H9 (cell line): ENCODE data around the gene HAT1. TPM values are rescaled to one million over a fixed set of nuclear protein-coding genes. Genes with fewer than 3 reads are reported as not detected.

Source experiments
- DNase-seq: peaks from one replicate; pipeline ENCODE4 v3.0.0-alpha.2; 2017
- H2AFZ ChIP-seq: one replicate; pipeline ENCODE4 v1.6.1; 2013; ENCODE audit warnings: mild to moderate bottlenecking, low read length, control low read depth, moderate library complexity
- H2AK5ac ChIP-seq: 2 replicates; pipeline ENCODE4 v1.6.1; 2013; ENCODE audit warnings: low read length, control low read depth, mixed read lengths; ENCODE audit not compliant: insufficient read length
- H2BK120ac ChIP-seq: one replicate; pipeline ENCODE4 v1.6.1; 2013; ENCODE audit warnings: low read depth, mild to moderate bottlenecking, low read length, control low read depth, inconsistent platforms; ENCODE audit not compliant: poor library complexity, severe bottlenecking
- H2BK12ac ChIP-seq: 2 replicates; pipeline ENCODE4 v1.6.1; 2013; ENCODE audit warnings: low read length, control low read depth, mixed read lengths, low read depth; ENCODE audit not compliant: insufficient read length
- H2BK15ac ChIP-seq: 2 replicates; pipeline ENCODE4 v1.6.1; 2013; ENCODE audit warnings: low read depth, low read length, control low read depth
- H2BK20ac ChIP-seq: one replicate; pipeline ENCODE4 v1.6.1; 2013; ENCODE audit warnings: low read depth, mild to moderate bottlenecking, low read length, control low read depth, inconsistent platforms; ENCODE audit not compliant: poor library complexity, severe bottlenecking
- H2BK5ac ChIP-seq: 2 replicates; pipeline ENCODE4 v1.6.1; 2013; ENCODE audit warnings: low read length, control low read depth, mixed read lengths; ENCODE audit not compliant: insufficient read length
- H3K14ac ChIP-seq: 2 replicates; pipeline ENCODE4 v1.6.1; 2013; ENCODE audit warnings: low read length, control low read depth; ENCODE audit not compliant: insufficient read depth
- H3K18ac ChIP-seq: 2 replicates; pipeline ENCODE4 v1.6.1; 2013; ENCODE audit warnings: low read depth, mild to moderate bottlenecking, mixed read lengths, low read length, control low read depth; ENCODE audit not compliant: insufficient read length
- H3K23ac ChIP-seq: 2 replicates; pipeline ENCODE4 v1.6.1; 2013; ENCODE audit warnings: low read length, control low read depth, mixed read lengths, low read depth; ENCODE audit not compliant: insufficient read length
- H3K23me2 ChIP-seq: 2 replicates; pipeline ENCODE4 v1.6.1; 2013; ENCODE audit warnings: low read depth, mild to moderate bottlenecking, mixed read lengths, low read length, control low read depth; ENCODE audit not compliant: insufficient read length, poor library complexity, severe bottlenecking
- H3K27ac ChIP-seq: 2 replicates; pipeline ENCODE4 v1.5.1; 2013; ENCODE audit warnings: low read length, control low read depth, mixed read lengths, low read depth; ENCODE audit not compliant: insufficient read length
- H3K27me3 ChIP-seq: 2 replicates; pipeline ENCODE4 v1.6.1; 2013; ENCODE audit warnings: low read length, control low read depth, inconsistent platforms; ENCODE audit not compliant: insufficient read depth
- H3K4ac ChIP-seq: 2 replicates; pipeline ENCODE4 v1.6.1; 2013; ENCODE audit warnings: low read depth, mild to moderate bottlenecking, control low read depth, inconsistent platforms, low read length, moderate library complexity
- H3K4me1 ChIP-seq: 2 replicates; pipeline ENCODE4 v1.6.1; 2013; ENCODE audit warnings: low read length, control low read depth, inconsistent platforms; ENCODE audit not compliant: insufficient read depth
- H3K4me2 ChIP-seq: 2 replicates; pipeline ENCODE4 v1.6.1; 2013; ENCODE audit warnings: low read length, control low read depth, mixed read lengths; ENCODE audit not compliant: insufficient read length, insufficient read depth
- H3K56ac ChIP-seq: 2 replicates; pipeline ENCODE4 v1.6.1; 2013; ENCODE audit warnings: low read depth, mild to moderate bottlenecking, mixed read lengths, low read length, control low read depth; ENCODE audit not compliant: insufficient read length
- H3K79me1 ChIP-seq: 2 replicates; pipeline ENCODE4 v1.6.1; 2013; ENCODE audit warnings: low read depth, mild to moderate bottlenecking, moderate library complexity, low read length, control low read depth, inconsistent platforms; ENCODE audit not compliant: insufficient read depth, poor library complexity, severe bottlenecking
- H3K79me2 ChIP-seq: 2 replicates; pipeline ENCODE4 v1.6.1; 2013; ENCODE audit warnings: low read length, control low read depth, inconsistent platforms; ENCODE audit not compliant: insufficient read depth
- H3K9ac ChIP-seq: 2 replicates; pipeline ENCODE4 v1.6.1; 2013; ENCODE audit warnings: low read length, control low read depth, mixed read lengths; ENCODE audit not compliant: insufficient read length; ENCODE audit errors: extremely low read depth
- H3K9me3 ChIP-seq: one replicate; pipeline ENCODE4 v1.6.1; 2013; ENCODE audit warnings: low read depth, low read length, inconsistent platforms; ENCODE audit not compliant: control insufficient read depth
- H3T11ph ChIP-seq: one replicate; pipeline ENCODE4 v1.6.1; 2013; ENCODE audit warnings: mild to moderate bottlenecking, low read length, control low read depth, inconsistent platforms
- H4K20me1 ChIP-seq: one replicate; pipeline ENCODE4 v1.6.1; 2013; ENCODE audit not compliant: control insufficient read depth, insufficient read length, insufficient read depth
- H4K5ac ChIP-seq: 2 replicates; pipeline ENCODE4 v1.6.1; 2013; ENCODE audit warnings: low read depth, mild to moderate bottlenecking, mixed read lengths, low read length, control low read depth; ENCODE audit not compliant: insufficient read length
- H4K8ac ChIP-seq: replicated peaks from 2 replicates; pipeline ENCODE4 v1.6.1; 2013; ENCODE audit warnings: low read length, control low read depth, mixed read lengths, low read depth; ENCODE audit not compliant: insufficient read length
- H4K91ac ChIP-seq: 2 replicates; pipeline ENCODE4 v1.6.1; 2013; ENCODE audit warnings: low read depth, mild to moderate bottlenecking, moderate library complexity, mixed read lengths, low read length, control low read depth; ENCODE audit not compliant: insufficient read length
- H3K27ac Mint-ChIP-seq, 3 experiments: 2 replicates in 2 of 3; 3 replicates in 1 of 3; pipeline ENCODE4 v1.8.0; 2020 to 2021; ENCODE audit warnings: mixed read lengths in 3 of 3, mild to moderate bottlenecking in 1 of 3, moderate library complexity in 1 of 3
- H3K27me3 Mint-ChIP-seq: 2 replicates; pipeline ENCODE4 v1.8.0; 2021; ENCODE audit warnings: low read depth, mild to moderate bottlenecking, moderate library complexity, mixed read lengths
- H3K36me3 Mint-ChIP-seq, 3 experiments: 2 replicates in 2 of 3; 3 replicates in 1 of 3; pipeline ENCODE4 v1.8.0; 2020 to 2021; ENCODE audit warnings: low read depth in 3 of 3, mixed read lengths in 3 of 3; ENCODE audit not compliant: insufficient read depth in 1 of 3
- H3K4me1 Mint-ChIP-seq, 2 experiments: 2 replicates each; pipeline ENCODE4 v1.8.0; 2020; ENCODE audit warnings: mixed read lengths in 2 of 2
- H3K4me3 Mint-ChIP-seq, 2 experiments: 2 replicates in 1 of 2; 3 replicates in 1 of 2; pipeline ENCODE4 v1.8.0; 2020 to 2021; ENCODE audit warnings: mild to moderate bottlenecking in 2 of 2, mixed read lengths in 2 of 2, moderate library complexity in 1 of 2
- H3K9me3 Mint-ChIP-seq, 2 experiments: 2 replicates in 1 of 2; 3 replicates in 1 of 2; pipeline ENCODE4 v1.8.0; 2020; ENCODE audit warnings: mild to moderate bottlenecking in 2 of 2, mixed read lengths in 2 of 2, moderate library complexity in 1 of 2
- CTCF ChIP-seq: fragments of 200-600 bp; sonication (generic); conservative IDR thresholded peaks from 3 replicates; pipeline ENCODE4 v1.8.0; 2021; ENCODE audit warnings: antibody characterized with exemption, mild to moderate bottlenecking
- WGBS: extraction: QIAGEN DNeasy Blood & Tissue Kit; methylation state at CpG from one replicate; pipeline ENCODE4 v1.1.7; 2013; ENCODE audit warnings: missing lambda C conversion rate, low lambda C conversion rate, mixed read lengths; ENCODE audit not compliant: insufficient read length; ENCODE audit errors: extremely low coverage; 5-methylcytosine and 5-hydroxymethylcytosine counted together
- total RNA-seq: library from RNA; stranded (reverse); gene quantifications from 2 replicates; pipeline ENCODE4 v1.2.1, GENCODE V29; 2021

Gene HAT1
- total RNA-seq, 1 experiment from 2014 or later = 73.0 TPM

- Mint-ChIP-seq H3K9me3 (no peaks in the 10 kb centered on the region), H3K4me1 (no peaks in the 10 kb centered on the region), H3K27ac (no peak overlapping the region), H3K36me3 (peaks cover 6 to 26% (median 21%) of the 10 kb centered on the region in 3 experiments; a peak in 6 of 7 replicates), H3K4me3 (no peak overlapping the region), H3K27me3 (no peaks in the 10 kb centered on the region)
- Histone ChIP-seq H3K23ac (no peak overlapping the region), H2BK15ac (no peak overlapping the region), H2BK5ac (no peak overlapping the region), H4K8ac (no peak overlapping the region), H3K4ac (no peak overlapping the region), H3K56ac (no peak overlapping the region), H3K9me3 (no peaks in the 10 kb centered on the region), H4K91ac (no peak overlapping the region), H4K5ac (no peak overlapping the region), H2BK12ac (no peak overlapping the region), H4K20me1 (no peaks in the 10 kb centered on the region), H3K18ac (no peak overlapping the region), H3K4me1 (no peaks in the 10 kb centered on the region), H3K79me1 (no peaks in the 10 kb centered on the region), H3K4me2 (no peak overlapping the region), H3K79me2 (no peaks in the 10 kb centered on the region), H3K14ac (no peak overlapping the region), H2BK120ac (no peak overlapping the region), H3K27ac (no peak overlapping the region), H2AFZ (no peak overlapping the region), H3T11ph (no peak overlapping the region), H2BK20ac (no peak overlapping the region), H3K27me3 (no peaks in the 10 kb centered on the region), H3K9ac (no peak overlapping the region), H3K23me2 (no peaks in the 10 kb centered on the region), H2AK5ac (no peak overlapping the region)
- no peak for DNase-seq
- TF ChIP-seq CTCF = no peak
- WGBS = no CpG with 5 or more reads among the region's 2 CpGs
These were observed 62.8 kb downstream of the HAT1 start for GRCh38 chr2:171985076-171985475.
